H9 (cell line): Measurements from ENCODE around the gene UBAC1. TPM values are rescaled to one million over a fixed set of nuclear protein-coding genes. Genes with fewer than 3 reads are reported as not detected.
A peak's percentile ranks its signal among the peaks of the same experiment; 100 is the strongest.

ENCODE experiments used
- DNase-seq: peaks from one replicate; pipeline ENCODE4 v3.0.0-alpha.2; 2017
- H2AFZ ChIP-seq: one replicate; pipeline ENCODE4 v1.6.1; 2013; ENCODE audit warnings: mild to moderate bottlenecking, low read length, control low read depth, moderate library complexity
- H2AK5ac ChIP-seq: 2 replicates; pipeline ENCODE4 v1.6.1; 2013; ENCODE audit warnings: low read length, control low read depth, mixed read lengths; ENCODE audit not compliant: insufficient read length
- H2BK120ac ChIP-seq: one replicate; pipeline ENCODE4 v1.6.1; 2013; ENCODE audit warnings: low read depth, mild to moderate bottlenecking, low read length, control low read depth, inconsistent platforms; ENCODE audit not compliant: poor library complexity, severe bottlenecking
- H2BK12ac ChIP-seq: 2 replicates; pipeline ENCODE4 v1.6.1; 2013; ENCODE audit warnings: low read length, control low read depth, mixed read lengths, low read depth; ENCODE audit not compliant: insufficient read length
- H2BK15ac ChIP-seq: 2 replicates; pipeline ENCODE4 v1.6.1; 2013; ENCODE audit warnings: low read depth, low read length, control low read depth
- H2BK20ac ChIP-seq: one replicate; pipeline ENCODE4 v1.6.1; 2013; ENCODE audit warnings: low read depth, mild to moderate bottlenecking, low read length, control low read depth, inconsistent platforms; ENCODE audit not compliant: poor library complexity, severe bottlenecking
- H2BK5ac ChIP-seq: 2 replicates; pipeline ENCODE4 v1.6.1; 2013; ENCODE audit warnings: low read length, control low read depth, mixed read lengths; ENCODE audit not compliant: insufficient read length
- H3K14ac ChIP-seq: 2 replicates; pipeline ENCODE4 v1.6.1; 2013; ENCODE audit warnings: low read length, control low read depth; ENCODE audit not compliant: insufficient read depth
- H3K18ac ChIP-seq: 2 replicates; pipeline ENCODE4 v1.6.1; 2013; ENCODE audit warnings: low read depth, mild to moderate bottlenecking, mixed read lengths, low read length, control low read depth; ENCODE audit not compliant: insufficient read length
- H3K23ac ChIP-seq: 2 replicates; pipeline ENCODE4 v1.6.1; 2013; ENCODE audit warnings: low read length, control low read depth, mixed read lengths, low read depth; ENCODE audit not compliant: insufficient read length
- H3K23me2 ChIP-seq: 2 replicates; pipeline ENCODE4 v1.6.1; 2013; ENCODE audit warnings: low read depth, mild to moderate bottlenecking, mixed read lengths, low read length, control low read depth; ENCODE audit not compliant: insufficient read length, poor library complexity, severe bottlenecking
- H3K27ac ChIP-seq: 2 replicates; pipeline ENCODE4 v1.5.1; 2013; ENCODE audit warnings: low read length, control low read depth, mixed read lengths, low read depth; ENCODE audit not compliant: insufficient read length
- H3K27me3 ChIP-seq: 2 replicates; pipeline ENCODE4 v1.6.1; 2013; ENCODE audit warnings: low read length, control low read depth, inconsistent platforms; ENCODE audit not compliant: insufficient read depth
- H3K4ac ChIP-seq: 2 replicates; pipeline ENCODE4 v1.6.1; 2013; ENCODE audit warnings: low read depth, mild to moderate bottlenecking, control low read depth, inconsistent platforms, low read length, moderate library complexity
- H3K4me1 ChIP-seq: 2 replicates; pipeline ENCODE4 v1.6.1; 2013; ENCODE audit warnings: low read length, control low read depth, inconsistent platforms; ENCODE audit not compliant: insufficient read depth
- H3K4me2 ChIP-seq: 2 replicates; pipeline ENCODE4 v1.6.1; 2013; ENCODE audit warnings: low read length, control low read depth, mixed read lengths; ENCODE audit not compliant: insufficient read length, insufficient read depth
- H3K56ac ChIP-seq: 2 replicates; pipeline ENCODE4 v1.6.1; 2013; ENCODE audit warnings: low read depth, mild to moderate bottlenecking, mixed read lengths, low read length, control low read depth; ENCODE audit not compliant: insufficient read length
- H3K79me1 ChIP-seq: 2 replicates; pipeline ENCODE4 v1.6.1; 2013; ENCODE audit warnings: low read depth, mild to moderate bottlenecking, moderate library complexity, low read length, control low read depth, inconsistent platforms; ENCODE audit not compliant: insufficient read depth, poor library complexity, severe bottlenecking
- H3K79me2 ChIP-seq: 2 replicates; pipeline ENCODE4 v1.6.1; 2013; ENCODE audit warnings: low read length, control low read depth, inconsistent platforms; ENCODE audit not compliant: insufficient read depth
- H3K9ac ChIP-seq: 2 replicates; pipeline ENCODE4 v1.6.1; 2013; ENCODE audit warnings: low read length, control low read depth, mixed read lengths; ENCODE audit not compliant: insufficient read length; ENCODE audit errors: extremely low read depth
- H3K9me3 ChIP-seq: one replicate; pipeline ENCODE4 v1.6.1; 2013; ENCODE audit warnings: low read depth, low read length, inconsistent platforms; ENCODE audit not compliant: control insufficient read depth
- H3T11ph ChIP-seq: one replicate; pipeline ENCODE4 v1.6.1; 2013; ENCODE audit warnings: mild to moderate bottlenecking, low read length, control low read depth, inconsistent platforms
- H4K20me1 ChIP-seq: one replicate; pipeline ENCODE4 v1.6.1; 2013; ENCODE audit not compliant: control insufficient read depth, insufficient read length, insufficient read depth
- H4K5ac ChIP-seq: 2 replicates; pipeline ENCODE4 v1.6.1; 2013; ENCODE audit warnings: low read depth, mild to moderate bottlenecking, mixed read lengths, low read length, control low read depth; ENCODE audit not compliant: insufficient read length
- H4K8ac ChIP-seq: replicated peaks from 2 replicates; pipeline ENCODE4 v1.6.1; 2013; ENCODE audit warnings: low read length, control low read depth, mixed read lengths, low read depth; ENCODE audit not compliant: insufficient read length
- H4K91ac ChIP-seq: 2 replicates; pipeline ENCODE4 v1.6.1; 2013; ENCODE audit warnings: low read depth, mild to moderate bottlenecking, moderate library complexity, mixed read lengths, low read length, control low read depth; ENCODE audit not compliant: insufficient read length
- H3K27ac Mint-ChIP-seq, 3 experiments: 2 replicates in 2 of 3; 3 replicates in 1 of 3; pipeline ENCODE4 v1.8.0; 2020 to 2021; ENCODE audit warnings: mixed read lengths in 3 of 3, mild to moderate bottlenecking in 1 of 3, moderate library complexity in 1 of 3
- H3K27me3 Mint-ChIP-seq: 2 replicates; pipeline ENCODE4 v1.8.0; 2021; ENCODE audit warnings: low read depth, mild to moderate bottlenecking, moderate library complexity, mixed read lengths
- H3K36me3 Mint-ChIP-seq, 3 experiments: 2 replicates in 2 of 3; 3 replicates in 1 of 3; pipeline ENCODE4 v1.8.0; 2020 to 2021; ENCODE audit warnings: low read depth in 3 of 3, mixed read lengths in 3 of 3; ENCODE audit not compliant: insufficient read depth in 1 of 3
- H3K4me1 Mint-ChIP-seq, 2 experiments: 2 replicates each; pipeline ENCODE4 v1.8.0; 2020; ENCODE audit warnings: mixed read lengths in 2 of 2
- H3K4me3 Mint-ChIP-seq, 2 experiments: 2 replicates in 1 of 2; 3 replicates in 1 of 2; pipeline ENCODE4 v1.8.0; 2020 to 2021; ENCODE audit warnings: mild to moderate bottlenecking in 2 of 2, mixed read lengths in 2 of 2, moderate library complexity in 1 of 2
- H3K9me3 Mint-ChIP-seq, 2 experiments: 2 replicates in 1 of 2; 3 replicates in 1 of 2; pipeline ENCODE4 v1.8.0; 2020; ENCODE audit warnings: mild to moderate bottlenecking in 2 of 2, mixed read lengths in 2 of 2, moderate library complexity in 1 of 2
- WGBS: extraction: QIAGEN DNeasy Blood & Tissue Kit; methylation state at CpG from one replicate; pipeline ENCODE4 v1.1.7; 2013; ENCODE audit warnings: missing lambda C conversion rate, low lambda C conversion rate, mixed read lengths; ENCODE audit not compliant: insufficient read length; ENCODE audit errors: extremely low coverage; 5-methylcytosine and 5-hydroxymethylcytosine counted together
- total RNA-seq: library from RNA; stranded (reverse); gene quantifications from 2 replicates; pipeline ENCODE4 v1.2.1, GENCODE V29; 2021
- TF ChIP-seq, protein P1 (sequence below): fragments of 200-600 bp; sonication (generic); conservative IDR thresholded peaks from 3 replicates; pipeline ENCODE4 v1.8.0; 2021; ENCODE audit warnings: antibody characterized with exemption, mild to moderate bottlenecking

UBAC1 gene
- total RNA-seq, 1 experiment from 2014 or later: 47.5 TPM

DNA sequence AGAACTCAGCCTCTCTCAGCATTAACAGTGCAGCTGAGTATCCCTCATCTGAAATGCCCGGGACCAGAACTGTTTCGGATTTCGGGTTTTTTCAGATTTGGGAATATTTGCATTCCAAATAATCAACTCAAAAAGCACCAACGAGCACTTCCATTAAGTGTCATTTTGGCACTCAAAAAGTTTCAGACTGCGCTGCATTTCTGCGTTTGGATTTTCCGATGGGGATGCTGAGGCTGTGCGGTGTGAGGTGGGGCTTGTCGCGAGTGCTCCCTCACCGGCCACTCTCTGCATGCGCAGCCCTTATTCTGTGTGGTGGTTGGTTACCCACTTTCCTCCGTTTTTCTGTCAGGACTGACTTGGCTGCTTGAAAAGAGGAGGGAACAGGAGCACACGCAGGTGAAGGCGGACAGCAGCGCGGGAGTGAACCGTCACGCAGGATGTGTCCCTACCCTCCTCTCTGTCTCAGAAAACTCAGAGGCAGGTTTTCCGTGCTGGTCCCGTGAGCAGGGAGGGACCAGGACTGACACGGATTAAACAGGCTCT lies 8.4 kb downstream of the UBAC1 start:
- no peaks in the 10 kb centered on the region for H3K4me1 ChIP-seq
- no peak overlapping the region for H4K91ac ChIP-seq
- H3K9me3 Mint-ChIP-seq: no peaks in the 10 kb centered on the region
- WGBS: no CpG with 5 or more reads among the region's 22 CpGs
- no peak overlapping the region for H3K4ac ChIP-seq
- no peak overlapping the region for H3K18ac ChIP-seq
- no peak overlapping the region for H4K8ac ChIP-seq
- no peak overlapping the region for H3K4me2 ChIP-seq
- no peak overlapping the region for H3K23ac ChIP-seq
- H3K4me1 Mint-ChIP-seq: no peaks in the 10 kb centered on the region
- no peak overlapping the region for H3K14ac ChIP-seq
- no peak overlapping the region for H2BK20ac ChIP-seq
- H3K27ac Mint-ChIP-seq: peak overlapping the region in 1 of 3 experiments; percentile 37; a peak in 1 of 7 replicates
- H2BK120ac ChIP-seq: no peak overlapping the region
- H3K9me3 ChIP-seq: no peaks in the 10 kb centered on the region
- H2AFZ ChIP-seq: no peak overlapping the region
- H3K9ac ChIP-seq: no peak overlapping the region
- TF ChIP-seq, protein P1, sequence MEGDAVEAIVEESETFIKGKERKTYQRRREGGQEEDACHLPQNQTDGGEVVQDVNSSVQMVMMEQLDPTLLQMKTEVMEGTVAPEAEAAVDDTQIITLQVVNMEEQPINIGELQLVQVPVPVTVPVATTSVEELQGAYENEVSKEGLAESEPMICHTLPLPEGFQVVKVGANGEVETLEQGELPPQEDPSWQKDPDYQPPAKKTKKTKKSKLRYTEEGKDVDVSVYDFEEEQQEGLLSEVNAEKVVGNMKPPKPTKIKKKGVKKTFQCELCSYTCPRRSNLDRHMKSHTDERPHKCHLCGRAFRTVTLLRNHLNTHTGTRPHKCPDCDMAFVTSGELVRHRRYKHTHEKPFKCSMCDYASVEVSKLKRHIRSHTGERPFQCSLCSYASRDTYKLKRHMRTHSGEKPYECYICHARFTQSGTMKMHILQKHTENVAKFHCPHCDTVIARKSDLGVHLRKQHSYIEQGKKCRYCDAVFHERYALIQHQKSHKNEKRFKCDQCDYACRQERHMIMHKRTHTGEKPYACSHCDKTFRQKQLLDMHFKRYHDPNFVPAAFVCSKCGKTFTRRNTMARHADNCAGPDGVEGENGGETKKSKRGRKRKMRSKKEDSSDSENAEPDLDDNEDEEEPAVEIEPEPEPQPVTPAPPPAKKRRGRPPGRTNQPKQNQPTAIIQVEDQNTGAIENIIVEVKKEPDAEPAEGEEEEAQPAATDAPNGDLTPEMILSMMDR: no peak
- H4K20me1 ChIP-seq: no peaks in the 10 kb centered on the region
- H2AK5ac ChIP-seq: no peak overlapping the region
- no peaks in the 10 kb centered on the region for H3K27me3 ChIP-seq
- H3K79me2 ChIP-seq: peaks cover 4% of the 10 kb centered on the region; the same call in 1 of the 2 replicates
- H3K79me1 ChIP-seq: peaks cover 2% of the 10 kb centered on the region
- peak overlapping the region; percentile 55 for H3K56ac ChIP-seq
- H4K5ac ChIP-seq: no peak overlapping the region
- H3K27me3 Mint-ChIP-seq: no peaks in the 10 kb centered on the region
- DNase-seq: no peak
- no peak overlapping the region for H2BK5ac ChIP-seq
- no peak overlapping the region for H2BK15ac ChIP-seq
- no peak overlapping the region for H2BK12ac ChIP-seq
- H3K27ac ChIP-seq: no peak overlapping the region
- no peak overlapping the region for H3T11ph ChIP-seq
- H3K4me3 Mint-ChIP-seq: no peak overlapping the region
- H3K36me3 Mint-ChIP-seq: peaks cover 13 to 51% (median 50%) of the 10 kb centered on the region in 3 experiments
- H3K23me2 ChIP-seq: no peaks in the 10 kb centered on the region
